ENCODE results near the gene SAFB. TPM values are rescaled to one million over a fixed set of nuclear protein-coding genes. Genes with fewer than 3 reads are reported as not detected.

Gene SAFB
- total RNA-seq, 1 experiment from 2014 or later = 171 TPM

- CTCF ChIA-PET = no interaction called here
- H3K36me3 ChIP-seq (ENCODE audit: insufficient read depth, low read length, poor library complexity, severe bottlenecking) = peaks cover 86% of the 10 kb centered on the region
- intact Hi-C loops (cut with micrococcal nuclease; ENCODE audit: unreplicated experiment) = no loop called here
These were observed 22.5 kb downstream of the SAFB start for GRCh38 chr19:5645409-5645808.

GRCh38 chr19:5646703-5647102 lies 23.8 kb downstream of the SAFB start:
- H3K4me1 ChIP-seq (ENCODE audit: insufficient read depth, low read length, poor library complexity, severe bottlenecking) = no peaks in the 10 kb centered on the region
- no peak overlapping the region for H3K4me3 ChIP-seq (ENCODE audit: low read depth, low read length, poor library complexity, severe bottlenecking)
- H3K9me3 ChIP-seq (ENCODE audit: low read depth, low read length, poor library complexity, severe bottlenecking) = no peaks in the 10 kb centered on the region
- H3K27ac ChIP-seq (ENCODE audit: low read depth, low read length, poor library complexity, severe bottlenecking) = no peak overlapping the region
- CTCF ChIA-PET = no interaction called here
- TF ChIP-seq EZH2 (IDR thresholded peaks at IDR 0.05; ENCODE audit: borderline replicate concordance, low read depth, low read length, poor library complexity, severe bottlenecking) = no peak
- TF ChIP-seq CTCF (conservative IDR thresholded peaks at IDR 0.05; ENCODE audit: low read depth, low read length) = no peak
- POLR2A ChIA-PET (ENCODE audit: low non-redundant PET) = no interaction called here
- DNase-seq (ENCODE audit: low spot score) = no peak
- peaks cover 92% of the 10 kb centered on the region for H3K36me3 ChIP-seq (ENCODE audit: insufficient read depth, low read length, poor library complexity, severe bottlenecking)
- H3K27me3 ChIP-seq (replicated peaks; ENCODE audit: insufficient read depth, low read depth, low read length, poor library complexity) = no peaks in the 10 kb centered on the region
- intact Hi-C loops (cut with micrococcal nuclease; ENCODE audit: unreplicated experiment) = no loop called here
- no TSS peak for BruUV-seq (replicated peaks)

More at GRCh38 chr19:5645409-5645808, 22.5 kb downstream of the SAFB start:
- no peak overlapping the region for H3K27ac ChIP-seq (ENCODE audit: low read depth, low read length, poor library complexity, severe bottlenecking)
- DNase-seq (ENCODE audit: low spot score) = no peak
- POLR2A ChIA-PET (ENCODE audit: low non-redundant PET) = no interaction called here
- TF ChIP-seq CTCF (conservative IDR thresholded peaks at IDR 0.05; ENCODE audit: low read depth, low read length) (no peak), EZH2 (IDR thresholded peaks at IDR 0.05; ENCODE audit: borderline replicate concordance, low read depth, low read length, poor library complexity, severe bottlenecking) (no peak)
- no TSS peak for BruUV-seq (replicated peaks)
- no peaks in the 10 kb centered on the region for H3K4me1 ChIP-seq (ENCODE audit: insufficient read depth, low read length, poor library complexity, severe bottlenecking)
- H3K9me3 ChIP-seq (ENCODE audit: low read depth, low read length, poor library complexity, severe bottlenecking) = no peaks in the 10 kb centered on the region
- H3K4me3 ChIP-seq (ENCODE audit: low read depth, low read length, poor library complexity, severe bottlenecking) = no peak overlapping the region
- no peaks in the 10 kb centered on the region for H3K27me3 ChIP-seq (replicated peaks; ENCODE audit: insufficient read depth, low read depth, low read length, poor library complexity)

- Histone ChIP-seq H3K4me1 (ENCODE audit: insufficient read depth, low read length, poor library complexity, severe bottlenecking) (no peaks in the 10 kb centered on the region), H3K4me3 (ENCODE audit: low read depth, low read length, poor library complexity, severe bottlenecking) (no peak overlapping the region), H3K27me3 (replicated peaks; ENCODE audit: insufficient read depth, low read depth, low read length, poor library complexity) (no peaks in the 10 kb centered on the region), H3K9me3 (ENCODE audit: low read depth, low read length, poor library complexity, severe bottlenecking) (no peaks in the 10 kb centered on the region), H3K36me3 (ENCODE audit: insufficient read depth, low read length, poor library complexity, severe bottlenecking) (peaks cover 92% of the 10 kb centered on the region), H3K27ac (ENCODE audit: low read depth, low read length, poor library complexity, severe bottlenecking) (no peak overlapping the region)
- no TSS peak for BruUV-seq (replicated peaks)
- DNase-seq (ENCODE audit: low spot score) = no peak
- intact Hi-C loops (cut with micrococcal nuclease; ENCODE audit: unreplicated experiment) = no loop called here
- TF ChIP-seq CTCF (conservative IDR thresholded peaks at IDR 0.05; ENCODE audit: low read depth, low read length) = no peak
- no peak for TF ChIP-seq EZH2 (IDR thresholded peaks at IDR 0.05; ENCODE audit: borderline replicate concordance, low read depth, low read length, poor library complexity, severe bottlenecking)
- CTCF ChIA-PET = no interaction called here
- POLR2A ChIA-PET (ENCODE audit: low non-redundant PET) = interaction anchor here (0.7 kb wide), 1 partner anchor 26 kb away, joined by 3 read pairs; no protein-coding TSS in a partner anchor
These were observed 25.6 kb downstream of the SAFB start for GRCh38 chr19:5648464-5648863.

Measured in A673 (cell line).